Adrenal gland (tissue), 12 donors: ENCODE measurements around the gene DTX3L. TPM values are rescaled to one million over a fixed set of nuclear protein-coding genes. Genes with fewer than 3 reads are reported as not detected.

Experiments
- DNase-seq, 7 donors: peaks; one replicate each; pipeline ENCODE4 v3.0.0-alpha.2; 2019 to 2020
- H3K27ac ChIP-seq, 5 donors: fragments of 200-600 bp; sonication (generic) in 4 of 5; 1 replicate in 3 of 5; 2 replicates in 2 of 5; pipeline versions ENCODE4 v1.5.1 to v1.8.0; 2016 to 2020; ENCODE audit warnings: mild to moderate bottlenecking in 1 of 5
- H3K27me3 ChIP-seq: fragments of 200-600 bp; 2 replicates; pipeline ENCODE4 v1.8.0; 2021
- H3K36me3 ChIP-seq, 2 donors: fragments of 200-600 bp; replicated peaks in 1 of 2; 1 replicate in 1 of 2; 2 replicates in 1 of 2; pipeline versions ENCODE4 v1.5.1 to v1.8.0; 2018 to 2022
- H3K4me1 ChIP-seq, 2 donors: fragments of 200-600 bp; replicated peaks in 1 of 2; 1 replicate in 1 of 2; 2 replicates in 1 of 2; pipeline versions ENCODE4 v1.5.1 to v1.8.0; 2018 to 2021
- H3K4me3 ChIP-seq, 4 donors: fragments of 200-600 bp; sonication (generic) in 3 of 4; one replicate each; pipeline ENCODE4 v1.5.1; 2016 to 2018
- H3K9me3 ChIP-seq, 3 donors: fragments of 200-600 bp; sonication (generic) in 1 of 3; replicated peaks in 1 of 3; 1 replicate in 2 of 3; 2 replicates in 1 of 3; pipeline versions ENCODE4 v1.5.1 to v1.8.0; 2016 to 2021
- POLR2A ChIP-seq, 2 donors: fragments of 450-650 bp; IDR thresholded peaks; one replicate each; pipeline ENCODE4 v1.6.1; 2017; ENCODE audit warnings: antibody characterized with exemption in 2 of 2, mild to moderate bottlenecking in 2 of 2, moderate library complexity in 1 of 2
- WGBS, 4 donors: extraction: QIAGEN DNeasy Blood & Tissue Kit in 2 of 4; methylation state at CpG; one replicate each; pipeline versions ENCODE4 v1.1.5 to v1.1.7; 2013 to 2017; 5-methylcytosine and 5-hydroxymethylcytosine counted together
- intact Hi-C, 2 donors: fragments of 100-400 bp; cut with DNase I; formaldehyde crosslinking; loops; one replicate each; pipeline versions ENCODE4 v1.14.1 to v1.15.0; 2022 to 2023
- polyA plus RNA-seq, 3 donors: library from polyadenylated mRNA; stranded (reverse); fragments of 200-250 nt in 2 of 3; fragments of 350-450 nt in 1 of 3; fragmentation: Illumina TruSeq in 1 of 3; extraction: RNeasy Lipid Tissue Mini Kit (QIAGEN cat#74804) in 1 of 3; gene quantifications; one replicate each; pipeline ENCODE4 v1.2.3, GENCODE V29; 2013 to 2014
- total RNA-seq, 9 donors: library from RNA; depleted of rRNA in 4 of 9; stranded (reverse); fragments of >200 nt in 4 of 9; fragments of 120-200 nt in 1 of 9; fragmentation: NEBNext Ultra II Directional in 1 of 9; extraction: Animal tissue kit (Norgen Biotek cat#: 25700) in 1 of 9; gene quantifications; one replicate each; pipeline versions ENCODE4 v1.1.0 to v1.2.4, GENCODE V29; 2013 to 2023
- TF ChIP-seq, protein P1 (sequence below), 6 experiments: fragments of 450-650 bp in 4 of 6; fragments of 200-600 bp in 2 of 6; sonication (generic) in 1 of 6; IDR thresholded peaks; 1 replicate in 5 of 6; 2 replicates in 1 of 6; pipeline versions ENCODE4 v1.5.1 to v1.8.0; 2016 to 2021; ENCODE audit warnings: antibody characterized with exemption in 6 of 6, mild to moderate bottlenecking in 2 of 6, moderate library complexity in 1 of 6
- donor health status: healthy with polysubstance abuse.
- donor health status: Bipolar disorder and iron deficiency.
- donor health status: DM: yes; HTN: yes; CAD: no.
- donor health status: DM: no; HTN: no; CAD: no.
- donor health status: DM: no; HTN: no; CAD: no.
- donor health status: DM: yes; HTN: yes; CAD: no.

DTX3L gene
- total and polyA plus RNA-seq, 12 donors = 6.0 to 46.6 (median 27.7) TPM

DNA sequence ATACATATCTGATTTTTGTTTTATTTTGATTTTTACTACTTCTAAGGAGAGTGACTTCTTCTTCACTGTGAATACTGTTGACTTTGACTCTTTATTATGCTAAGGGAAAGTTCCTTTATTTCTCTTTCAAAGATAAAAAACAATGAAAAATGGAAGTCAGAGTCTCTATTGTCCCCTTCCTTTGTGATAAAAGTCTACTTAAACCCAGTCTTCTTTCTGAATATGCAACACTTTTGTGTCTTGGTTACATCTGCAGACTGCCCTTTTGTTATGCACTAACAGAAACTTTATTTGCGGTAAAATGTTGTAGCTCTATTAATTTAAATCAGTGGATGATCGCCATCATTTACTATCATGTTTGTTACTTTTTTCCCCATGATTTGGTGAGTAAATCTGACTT is 26.5 kb downstream of the DTX3L start:
- TF ChIP-seq POLR2A (IDR thresholded peaks at IDR 0.05) = no peak
- Histone ChIP-seq H3K4me1 (no peaks in the 10 kb centered on the region), H3K9me3 (no peaks in the 10 kb centered on the region), H3K27me3 (no peaks in the 10 kb centered on the region), H3K27ac (no peak overlapping the region), H3K36me3 (no peaks in the 10 kb centered on the region), H3K4me3 (no peak overlapping the region)
- intact Hi-C loops = no loop called here
- 92 to 97% (median 95%) methylated on average over 2 of the region's 2 CpGs for WGBS, 4 donors
- DNase-seq = no peak

DNA sequence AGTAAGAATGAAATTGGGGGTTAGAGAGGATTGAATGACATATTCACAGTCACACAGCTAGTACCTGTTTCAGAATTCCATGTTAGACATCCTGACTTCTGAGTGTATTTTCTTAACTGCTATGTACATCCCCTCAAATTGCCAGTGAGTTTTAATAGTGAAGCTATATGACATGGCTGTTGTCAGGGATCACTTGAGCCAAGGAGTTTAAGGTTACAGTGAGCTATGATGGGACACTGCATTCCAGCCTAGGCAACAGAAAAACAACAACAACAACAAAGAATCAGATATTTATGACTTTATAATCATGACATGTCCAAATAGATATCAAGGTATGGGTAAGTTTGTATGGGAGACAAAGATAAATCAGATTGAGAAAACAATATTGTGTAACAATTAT is 29.9 kb downstream of the DTX3L start:
- intact Hi-C loops = no loop called here
- Histone ChIP-seq H3K9me3 (no peaks in the 10 kb centered on the region), H3K4me3 (no peak overlapping the region), H3K27me3 (no peaks in the 10 kb centered on the region), H3K27ac (no peak overlapping the region), H3K4me1 (no peaks in the 10 kb centered on the region), H3K36me3 (no peaks in the 10 kb centered on the region)
- no peak for DNase-seq
- TF ChIP-seq, protein P1, sequence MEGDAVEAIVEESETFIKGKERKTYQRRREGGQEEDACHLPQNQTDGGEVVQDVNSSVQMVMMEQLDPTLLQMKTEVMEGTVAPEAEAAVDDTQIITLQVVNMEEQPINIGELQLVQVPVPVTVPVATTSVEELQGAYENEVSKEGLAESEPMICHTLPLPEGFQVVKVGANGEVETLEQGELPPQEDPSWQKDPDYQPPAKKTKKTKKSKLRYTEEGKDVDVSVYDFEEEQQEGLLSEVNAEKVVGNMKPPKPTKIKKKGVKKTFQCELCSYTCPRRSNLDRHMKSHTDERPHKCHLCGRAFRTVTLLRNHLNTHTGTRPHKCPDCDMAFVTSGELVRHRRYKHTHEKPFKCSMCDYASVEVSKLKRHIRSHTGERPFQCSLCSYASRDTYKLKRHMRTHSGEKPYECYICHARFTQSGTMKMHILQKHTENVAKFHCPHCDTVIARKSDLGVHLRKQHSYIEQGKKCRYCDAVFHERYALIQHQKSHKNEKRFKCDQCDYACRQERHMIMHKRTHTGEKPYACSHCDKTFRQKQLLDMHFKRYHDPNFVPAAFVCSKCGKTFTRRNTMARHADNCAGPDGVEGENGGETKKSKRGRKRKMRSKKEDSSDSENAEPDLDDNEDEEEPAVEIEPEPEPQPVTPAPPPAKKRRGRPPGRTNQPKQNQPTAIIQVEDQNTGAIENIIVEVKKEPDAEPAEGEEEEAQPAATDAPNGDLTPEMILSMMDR (IDR thresholded peaks at IDR 0.05) = no peak
- no peak for TF ChIP-seq POLR2A (IDR thresholded peaks at IDR 0.05)

DNA sequence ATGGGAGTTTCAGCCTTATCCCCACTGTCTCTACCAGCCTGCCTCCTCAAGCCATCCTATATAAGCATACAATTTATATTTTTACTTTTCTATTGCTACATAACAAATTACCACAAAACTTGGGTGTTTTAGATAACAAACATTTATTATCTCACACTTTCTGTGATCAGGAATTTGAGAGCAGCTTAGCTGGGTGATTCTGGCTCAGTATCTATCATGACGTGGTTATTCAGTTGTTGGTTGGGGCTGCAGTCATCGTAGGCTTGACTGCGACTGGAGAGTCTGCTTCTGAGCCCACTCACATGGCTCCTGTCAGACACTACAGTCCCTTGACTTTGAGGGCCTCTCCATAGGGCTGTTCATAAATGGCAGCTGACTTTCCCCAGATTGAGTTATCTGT is 34.0 kb downstream of the DTX3L start:
- 83 to 91% (median 88%) methylated on average over 3 of the region's 3 CpGs for WGBS, 4 donors
- no peak for DNase-seq
- intact Hi-C loops = no loop called here

DNA sequence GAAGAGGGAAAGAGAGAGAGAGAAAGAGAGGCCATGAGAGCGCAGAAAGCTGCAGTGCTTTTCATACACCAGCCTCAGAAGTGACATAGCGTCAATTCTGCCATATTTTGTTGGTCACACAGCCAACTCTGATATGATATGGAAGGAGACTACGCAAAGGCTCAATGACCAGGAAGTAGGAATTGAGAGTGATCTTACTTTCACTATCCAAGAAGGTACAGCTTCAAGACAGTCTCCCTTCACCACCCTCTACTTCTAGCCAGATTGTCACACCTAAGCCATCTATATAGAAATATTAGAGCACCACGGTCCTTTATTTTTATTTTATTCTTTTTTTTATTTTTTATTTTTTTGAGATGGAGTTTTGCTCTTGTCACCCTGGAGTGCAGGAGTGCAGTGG is 34.4 kb downstream of the DTX3L start:
- Histone ChIP-seq H3K4me1 (no peaks in the 10 kb centered on the region), H3K27ac (no peak overlapping the region), H3K9me3 (no peaks in the 10 kb centered on the region), H3K4me3 (no peak overlapping the region), H3K27me3 (no peaks in the 10 kb centered on the region), H3K36me3 (no peaks in the 10 kb centered on the region)
- DNase-seq = no peak
- intact Hi-C loops = no loop called here
- WGBS, 4 donors = 69 to 89% (median 77%) methylated on average over 4 of the region's 4 CpGs
- TF ChIP-seq, protein P1 (IDR thresholded peaks at IDR 0.05) = no peak
- TF ChIP-seq POLR2A (IDR thresholded peaks at IDR 0.05) = no peak

More for the DNA sequence above, 34.0 kb downstream of the DTX3L start:
- H3K27me3 ChIP-seq = no peaks in the 10 kb centered on the region
- no peaks in the 10 kb centered on the region for H3K36me3 ChIP-seq
- no peaks in the 10 kb centered on the region for H3K4me1 ChIP-seq
- H3K4me3 ChIP-seq = no peak overlapping the region
- H3K9me3 ChIP-seq = no peaks in the 10 kb centered on the region
- TF ChIP-seq, protein P1 (IDR thresholded peaks at IDR 0.05) = no peak
- no peak for TF ChIP-seq POLR2A (IDR thresholded peaks at IDR 0.05)
- H3K27ac ChIP-seq = no peak overlapping the region

DNA sequence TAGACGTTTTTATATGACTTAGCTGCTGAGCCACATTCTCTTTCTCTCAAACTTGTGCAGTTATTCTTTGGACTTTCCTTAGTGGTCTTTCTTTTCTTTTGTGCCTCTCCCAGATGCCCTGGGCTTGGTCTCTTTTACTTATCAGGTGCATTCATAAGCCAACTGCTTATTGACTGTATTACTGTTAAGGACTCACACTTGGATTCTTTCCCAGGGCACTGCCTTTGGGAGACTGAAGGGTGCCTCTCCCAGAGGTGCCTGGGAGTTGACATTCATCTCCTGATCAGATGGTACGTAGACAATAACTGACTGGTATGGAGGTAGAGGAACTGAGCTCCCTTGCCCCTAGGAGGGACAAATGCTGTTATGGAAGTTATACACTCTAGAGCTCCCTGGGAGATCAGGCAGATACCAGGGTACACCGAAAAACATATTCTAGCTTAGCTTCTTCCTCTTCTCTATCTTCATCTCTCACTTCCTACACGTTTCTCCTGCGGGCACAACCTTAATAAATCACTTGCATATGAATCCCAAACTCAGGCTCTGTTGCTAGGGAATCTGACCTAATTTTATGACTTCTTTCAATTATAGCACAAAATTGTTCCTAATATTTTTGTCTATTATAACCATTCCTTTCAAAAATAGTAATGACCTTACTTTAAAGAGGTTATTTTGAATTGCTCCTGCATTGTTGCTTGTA is 38.0 kb downstream of the DTX3L start:
- 41 to 65% (median 53%) methylated on average over 5 of the region's 5 CpGs for WGBS, 4 donors
- no peaks in the 10 kb centered on the region for H3K9me3 ChIP-seq
- no peak for DNase-seq
- H3K36me3 ChIP-seq = no peaks in the 10 kb centered on the region
- intact Hi-C loops = no loop called here
- H3K4me3 ChIP-seq = no peak overlapping the region
- H3K27me3 ChIP-seq = no peaks in the 10 kb centered on the region
- H3K4me1 ChIP-seq = no peaks in the 10 kb centered on the region
- TF ChIP-seq POLR2A (IDR thresholded peaks at IDR 0.05) = no peak
- TF ChIP-seq, protein P1 (IDR thresholded peaks at IDR 0.05) = no peak
- H3K27ac ChIP-seq = no peak overlapping the region
